ENCODE data around the gene RYR1.

GRCh38 chr19:38588041-38588440 is 154.6 kb downstream of the RYR1 start:
- no peak for TF ChIP-seq CTCF (IDR thresholded peaks at IDR 0.05)
- no peak for TF ChIP-seq EP300 (IDR thresholded peaks at IDR 0.05; ENCODE audit: low read depth)
- TF ChIP-seq POLR2AphosphoS5 (IDR thresholded peaks at IDR 0.05), result no peak

Data from transverse colon (tissue), 4 donors.